K562 (cell line): ENCODE results near the gene NOSIP. TPM values are rescaled to one million over a fixed set of nuclear protein-coding genes. Genes with fewer than 3 reads are reported as not detected.
A peak's percentile ranks its signal among the peaks of the same experiment; 100 is the strongest.

ENCODE experiments used
- CC2D1A ChIP-seq: fragments of 450-650 bp; IDR thresholded peaks from 2 replicates; pipeline ENCODE4 v1.6.1; 2017; ENCODE audit warnings: mild to moderate bottlenecking
- CHD1 ChIP-seq: fragments of 200-600 bp; sonication (generic); IDR thresholded peaks from one replicate; pipeline ENCODE4 v1.6.1; 2012; ENCODE audit warnings: mild to moderate bottlenecking, moderate library complexity, low read length, inconsistent platforms
- FOXJ2 ChIP-seq: fragments of 200-800 bp; sonication (Bioruptor generic); IDR thresholded peaks from 2 replicates; pipeline ENCODE4 v1.6.1; 2016; ENCODE audit warnings: missing genetic modification characterization, missing compliant biosample characterization
- FOXK1 ChIP-seq: sonication (generic); formaldehyde crosslinking; IDR thresholded peaks from 2 replicates; pipeline ENCODE4 v1.8.0; 2022; ENCODE audit warnings: missing genetic modification reagents, mild to moderate bottlenecking, borderline replicate concordance
- HDAC2 ChIP-seq: fragments of 450-650 bp; IDR thresholded peaks from 2 replicates; pipeline ENCODE4 v1.6.1; 2016; ENCODE audit warnings: mild to moderate bottlenecking
- IRF9 ChIP-seq: fragments of 450-650 bp; IDR thresholded peaks from 2 replicates; pipeline ENCODE4 v1.6.1; 2016; ENCODE audit warnings: missing biosample characterization, missing genetic modification characterization
- KAT2B ChIP-seq: IDR thresholded peaks from one replicate; pipeline ENCODE4 v1.6.1; 2012; ENCODE audit warnings: low read depth, mild to moderate bottlenecking, control low read depth, inconsistent platforms, low read length, moderate library complexity
- MBD2 ChIP-seq: sonication (generic); IDR thresholded peaks from 2 replicates; pipeline ENCODE4 v1.6.1; 2016; ENCODE audit warnings: low read depth, borderline replicate concordance
- MIER1 ChIP-seq: fragments of 450-650 bp; IDR thresholded peaks from 2 replicates; pipeline ENCODE4 v1.6.1; 2016; ENCODE audit warnings: antibody characterized with exemption, mild to moderate bottlenecking, low read depth
- OTX1 ChIP-seq: fragments of 450-650 bp; formaldehyde crosslinking; IDR thresholded peaks from 2 replicates; pipeline ENCODE4 v1.4.0; 2022; ENCODE audit warnings: mild to moderate bottlenecking
- PTBP1 ChIP-seq: fragments of 200-400 bp; formaldehyde crosslinking; IDR thresholded peaks from 2 replicates; pipeline ENCODE4 v1.6.1; 2017; ENCODE audit warnings: low read depth, low read length
- RBM22 ChIP-seq: fragments of 200-400 bp; formaldehyde crosslinking; IDR thresholded peaks from 2 replicates; pipeline ENCODE4 v1.6.1; 2018; ENCODE audit warnings: low read length, low read depth; ENCODE audit not compliant: poor library complexity, severe bottlenecking
- SMARCA4 ChIP-seq: fragments of 450-650 bp; IDR thresholded peaks from 2 replicates; pipeline ENCODE4 v1.6.1; 2016
- TCF7 ChIP-seq: sonication (generic); IDR thresholded peaks from 2 replicates; pipeline ENCODE4 v1.6.1; 2016; ENCODE audit warnings: antibody characterized with exemption, borderline replicate concordance
- ZFP1 ChIP-seq: fragments of 450-650 bp; formaldehyde crosslinking; IDR thresholded peaks from 2 replicates; pipeline ENCODE4 v1.4.0; 2020; ENCODE audit warnings: mild to moderate bottlenecking, mixed read lengths
- ZNF311 ChIP-seq: fragments of 250-450 bp; sonication (Bioruptor Pico); IDR thresholded peaks from 2 replicates; pipeline ENCODE4 v1.4.0; 2020; ENCODE audit warnings: mild to moderate bottlenecking, moderate library complexity
- ZNF699 ChIP-seq: fragments of 250-450 bp; sonication (Bioruptor Pico); IDR thresholded peaks from 2 replicates; pipeline ENCODE4 v1.8.0; 2021; ENCODE audit warnings: mild to moderate bottlenecking, moderate library complexity; ENCODE audit not compliant: insufficient replicate concordance
- polyA plus RNA-seq, 8 experiments: library from polyadenylated mRNA; depleted of rRNA in 4 of 8; stranded (reverse) in 5 of 8; unstranded in 3 of 8; fragments of >200 nt; fragmentation: Nextera tagmentation in 2 of 8; fragmentation: Illumina TruSeq in 1 of 8; extraction: Ambion mirVana in 2 of 8; extraction: Trizol in 1 of 8; gene quantifications; 2 replicates each; pipeline versions ENCODE4 v1.2.1 to v1.2.3, GENCODE V29; 2011 to 2014; ENCODE audit warnings: inconsistent platforms in 1 of 8, missing spikeins in 1 of 8
- total RNA-seq, 7 experiments: library from RNA; depleted of rRNA in 6 of 7; stranded (reverse); fragments of >200 nt in 6 of 7; fragmentation: Illumina TruSeq in 2 of 7; extraction: Trizol in 2 of 7; gene quantifications; 2 replicates each; pipeline versions ENCODE4 v1.2.1 to v1.2.3, GENCODE V29; 2011 to 2021; ENCODE audit warnings: low replicate concordance in 1 of 7
- TF ChIP-seq, protein P1 (sequence below): sonication (generic); formaldehyde crosslinking; IDR thresholded peaks from 2 replicates; pipeline ENCODE4 v1.8.1; 2023; ENCODE audit warnings: mild to moderate bottlenecking, missing genetic modification reagents
- TF ChIP-seq, protein P2 (sequence below): fragments of 450-650 bp; IDR thresholded peaks from 2 replicates; pipeline ENCODE4 v1.7.0; 2016; ENCODE audit warnings: borderline replicate concordance
- TF ChIP-seq, protein P3 (sequence below): fragments of 150-350 bp; conservative IDR thresholded peaks from 2 replicates; pipeline ENCODE4 v1.6.1; 2014; ENCODE audit warnings: low read length

The NOSIP gene
- total and polyA plus RNA-seq, 9 of the 15 experiments (the other 6 are each of a cell fraction or from before 2014, with no cell fraction given): 14.4 to 153 (median 79.9) TPM

GRCh38 chr19:49590071-49590970, 10.0 kb upstream of the NOSIP start (continued):
- TF ChIP-seq, protein P1, sequence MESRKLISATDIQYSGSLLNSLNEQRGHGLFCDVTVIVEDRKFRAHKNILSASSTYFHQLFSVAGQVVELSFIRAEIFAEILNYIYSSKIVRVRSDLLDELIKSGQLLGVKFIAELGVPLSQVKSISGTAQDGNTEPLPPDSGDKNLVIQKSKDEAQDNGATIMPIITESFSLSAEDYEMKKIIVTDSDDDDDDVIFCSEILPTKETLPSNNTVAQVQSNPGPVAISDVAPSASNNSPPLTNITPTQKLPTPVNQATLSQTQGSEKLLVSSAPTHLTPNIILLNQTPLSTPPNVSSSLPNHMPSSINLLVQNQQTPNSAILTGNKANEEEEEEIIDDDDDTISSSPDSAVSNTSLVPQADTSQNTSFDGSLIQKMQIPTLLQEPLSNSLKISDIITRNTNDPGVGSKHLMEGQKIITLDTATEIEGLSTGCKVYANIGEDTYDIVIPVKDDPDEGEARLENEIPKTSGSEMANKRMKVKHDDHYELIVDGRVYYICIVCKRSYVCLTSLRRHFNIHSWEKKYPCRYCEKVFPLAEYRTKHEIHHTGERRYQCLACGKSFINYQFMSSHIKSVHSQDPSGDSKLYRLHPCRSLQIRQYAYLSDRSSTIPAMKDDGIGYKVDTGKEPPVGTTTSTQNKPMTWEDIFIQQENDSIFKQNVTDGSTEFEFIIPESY: peak; percentile 31; the same call in 1 of the 2 replicates
- TF ChIP-seq KAT2B (no peak), PTBP1 (no peak), MBD2 (peak; percentile 67), MIER1 (peak; percentile 70; the same call in 1 of the 2 replicates), CHD1 (peak; percentile 99), IRF9 (tag) (no peak), ZNF699 (CRISPR knock-in tag) (no peak), ZFP1 (CRISPR knock-in tag) (no peak), FOXK1 (CRISPR knock-in tag) (peak; percentile 74; the same call in 1 of the 2 replicates), ZNF311 (CRISPR knock-in tag) (no peak), RBM22 (peak; percentile 53), SMARCA4 (peak; percentile 63), CC2D1A (0 out of 2 replicates have a peak, but pooled peaks have one; percentile 12), HDAC2 (peak; percentile 56; the same call in 1 of the 2 replicates), FOXJ2 (tag) (no peak), OTX1 (CRISPR knock-in tag) (peak; percentile 33; the same call in 1 of the 2 replicates), TCF7 (0 out of 2 replicates have a peak, but pooled peaks have one; percentile 17)
- TF ChIP-seq, protein P2, sequence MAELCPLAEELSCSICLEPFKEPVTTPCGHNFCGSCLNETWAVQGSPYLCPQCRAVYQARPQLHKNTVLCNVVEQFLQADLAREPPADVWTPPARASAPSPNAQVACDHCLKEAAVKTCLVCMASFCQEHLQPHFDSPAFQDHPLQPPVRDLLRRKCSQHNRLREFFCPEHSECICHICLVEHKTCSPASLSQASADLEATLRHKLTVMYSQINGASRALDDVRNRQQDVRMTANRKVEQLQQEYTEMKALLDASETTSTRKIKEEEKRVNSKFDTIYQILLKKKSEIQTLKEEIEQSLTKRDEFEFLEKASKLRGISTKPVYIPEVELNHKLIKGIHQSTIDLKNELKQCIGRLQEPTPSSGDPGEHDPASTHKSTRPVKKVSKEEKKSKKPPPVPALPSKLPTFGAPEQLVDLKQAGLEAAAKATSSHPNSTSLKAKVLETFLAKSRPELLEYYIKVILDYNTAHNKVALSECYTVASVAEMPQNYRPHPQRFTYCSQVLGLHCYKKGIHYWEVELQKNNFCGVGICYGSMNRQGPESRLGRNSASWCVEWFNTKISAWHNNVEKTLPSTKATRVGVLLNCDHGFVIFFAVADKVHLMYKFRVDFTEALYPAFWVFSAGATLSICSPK: 0 out of 2 replicates have a peak, but pooled peaks have one; percentile 83
- TF ChIP-seq, protein P3, sequence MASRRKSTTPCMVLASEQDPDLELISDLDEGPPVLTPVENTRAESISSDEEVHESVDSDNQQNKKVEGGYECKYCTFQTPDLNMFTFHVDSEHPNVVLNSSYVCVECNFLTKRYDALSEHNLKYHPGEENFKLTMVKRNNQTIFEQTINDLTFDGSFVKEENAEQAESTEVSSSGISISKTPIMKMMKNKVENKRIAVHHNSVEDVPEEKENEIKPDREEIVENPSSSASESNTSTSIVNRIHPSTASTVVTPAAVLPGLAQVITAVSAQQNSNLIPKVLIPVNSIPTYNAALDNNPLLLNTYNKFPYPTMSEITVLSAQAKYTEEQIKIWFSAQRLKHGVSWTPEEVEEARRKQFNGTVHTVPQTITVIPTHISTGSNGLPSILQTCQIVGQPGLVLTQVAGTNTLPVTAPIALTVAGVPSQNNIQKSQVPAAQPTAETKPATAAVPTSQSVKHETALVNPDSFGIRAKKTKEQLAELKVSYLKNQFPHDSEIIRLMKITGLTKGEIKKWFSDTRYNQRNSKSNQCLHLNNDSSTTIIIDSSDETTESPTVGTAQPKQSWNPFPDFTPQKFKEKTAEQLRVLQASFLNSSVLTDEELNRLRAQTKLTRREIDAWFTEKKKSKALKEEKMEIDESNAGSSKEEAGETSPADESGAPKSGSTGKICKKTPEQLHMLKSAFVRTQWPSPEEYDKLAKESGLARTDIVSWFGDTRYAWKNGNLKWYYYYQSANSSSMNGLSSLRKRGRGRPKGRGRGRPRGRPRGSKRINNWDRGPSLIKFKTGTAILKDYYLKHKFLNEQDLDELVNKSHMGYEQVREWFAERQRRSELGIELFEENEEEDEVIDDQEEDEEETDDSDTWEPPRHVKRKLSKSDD: no peak
